ENCODE measurements around the gene CELSR1. TPM values are rescaled to one million over a fixed set of nuclear protein-coding genes. Genes with fewer than 3 reads are reported as not detected.

CELSR1 gene
- total RNA-seq, 2 experiments from 2014 or later = 3.7 to 5.2 TPM

- intact Hi-C loops (cut with micrococcal nuclease; ENCODE audit: unreplicated experiment) = no loop called here
- Histone ChIP-seq H3K79me2 (ENCODE audit: insufficient read depth, low read depth, low read length) (no peaks in the 10 kb centered on the region), H4K20me1 (ENCODE audit: insufficient read depth, low read length) (no peaks in the 10 kb centered on the region), H3K27ac (ENCODE audit: low read depth, low read length, poor library complexity, severe bottlenecking) (peak overlapping the region; percentile 4), H3K4me3 (ENCODE audit: low read depth, low read length, poor library complexity, severe bottlenecking) (peak overlapping the region; percentile 2), H3K36me3 (ENCODE audit: insufficient read depth, low read length) (no peaks in the 10 kb centered on the region), H3K9me2 (ENCODE audit: insufficient read depth, low read length) (no peaks in the 10 kb centered on the region), H3K9me3 (ENCODE audit: low read length) (no peaks in the 10 kb centered on the region), H3K4me1 (ENCODE audit: insufficient read depth, low read length, poor library complexity, severe bottlenecking) (peaks cover 39% of the 10 kb centered on the region), H2AFZ (ENCODE audit: low read length) (no peak overlapping the region), H3K4me2 (ENCODE audit: low read length) (peak overlapping the region; percentile 64)
- CTCF ChIA-PET (ENCODE audit: unreplicated experiment) = no interaction called here
- BruUV-seq (replicated peaks) = no TSS peak
- DNase-seq (ENCODE audit: low spot score) = no peak
- TF ChIP-seq CTCF (conservative IDR thresholded peaks at IDR 0.05; ENCODE audit: low read length) (no peak), EZH2phosphoT487 (IDR thresholded peaks at IDR 0.05; ENCODE audit: borderline replicate concordance, low read depth, low read length) (no peak)
- POLR2A ChIA-PET = interaction anchor here (0.7 kb wide), 1 partner anchor 348 kb away, joined by 4 read pairs; no protein-coding TSS in a partner anchor
These were observed 43.6 kb upstream of the CELSR1 start for GRCh38 chr22:46580940-46581537.

- H3K79me2 ChIP-seq (ENCODE audit: insufficient read depth, low read depth, low read length) = no peaks in the 10 kb centered on the region
- no TSS peak for BruUV-seq (replicated peaks)
- H3K27ac ChIP-seq (ENCODE audit: low read depth, low read length, poor library complexity, severe bottlenecking) = no peak overlapping the region
- intact Hi-C loops (cut with micrococcal nuclease; ENCODE audit: unreplicated experiment) = no loop called here
- no peak for DNase-seq (ENCODE audit: low spot score)
- TF ChIP-seq CTCF (conservative IDR thresholded peaks at IDR 0.05; ENCODE audit: low read length) = no peak
- TF ChIP-seq EZH2phosphoT487 (IDR thresholded peaks at IDR 0.05; ENCODE audit: borderline replicate concordance, low read depth, low read length) = no peak
- ChIA-PET CTCF (ENCODE audit: unreplicated experiment) (no interaction called here), POLR2A (interaction anchor here (0.7 kb wide), 1 partner anchor 895 kb away, joined by 4 read pairs; no protein-coding TSS in a partner anchor)
- no peaks in the 10 kb centered on the region for H3K9me3 ChIP-seq (ENCODE audit: low read length)
- no peaks in the 10 kb centered on the region for H3K9me2 ChIP-seq (ENCODE audit: insufficient read depth, low read length)
- no peaks in the 10 kb centered on the region for H4K20me1 ChIP-seq (ENCODE audit: insufficient read depth, low read length)
- no peak overlapping the region for H2AFZ ChIP-seq (ENCODE audit: low read length)
- H3K4me1 ChIP-seq (ENCODE audit: insufficient read depth, low read length, poor library complexity, severe bottlenecking) = peaks cover 41% of the 10 kb centered on the region
- H3K4me2 ChIP-seq (ENCODE audit: low read length) = no peak overlapping the region
- H3K36me3 ChIP-seq (ENCODE audit: insufficient read depth, low read length) = no peaks in the 10 kb centered on the region
- H3K4me3 ChIP-seq (ENCODE audit: low read depth, low read length, poor library complexity, severe bottlenecking) = no peak overlapping the region
These were observed 42.5 kb upstream of the CELSR1 start for GRCh38 chr22:46579751-46580449.

Data from OCI-LY7 (cell line).